Measurements from ENCODE around the gene PRRC2C. TPM values are rescaled to one million over a fixed set of nuclear protein-coding genes. Genes with fewer than 3 reads are reported as not detected.

The PRRC2C gene
- total RNA-seq, 1 donor from 2014 or later: 225 TPM

DNA sequence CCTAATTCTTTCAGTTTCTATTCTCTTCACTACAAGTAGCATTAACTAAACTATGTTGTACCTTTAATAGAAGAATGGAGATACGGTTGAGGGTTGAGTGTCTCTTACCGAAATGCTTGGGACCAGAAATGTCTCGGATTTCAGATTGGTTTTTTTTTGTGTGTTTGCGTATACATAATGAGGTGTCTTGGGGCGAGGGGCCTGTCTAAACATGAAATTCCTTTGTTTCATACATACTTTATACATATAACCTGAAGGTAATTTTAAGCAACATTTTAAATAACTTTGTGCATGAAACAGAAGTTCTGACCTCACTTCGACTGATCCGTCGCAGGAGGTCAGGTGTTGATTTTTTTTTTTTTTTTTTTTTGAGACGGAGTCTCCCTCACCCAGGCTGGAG, 100.4 kb downstream of the PRRC2C start:
- Mint-ChIP-seq H3K4me3 (no peak overlapping the region), H3K4me1 (no peaks in the 10 kb centered on the region), H3K27me3 (ENCODE audit: low read depth) (no peaks in the 10 kb centered on the region), H3K27ac (no peak overlapping the region), H3K9me3 (no peaks in the 10 kb centered on the region), H3K36me3 (peaks cover 43% of the 10 kb centered on the region)
- TF ChIP-seq, protein P1, sequence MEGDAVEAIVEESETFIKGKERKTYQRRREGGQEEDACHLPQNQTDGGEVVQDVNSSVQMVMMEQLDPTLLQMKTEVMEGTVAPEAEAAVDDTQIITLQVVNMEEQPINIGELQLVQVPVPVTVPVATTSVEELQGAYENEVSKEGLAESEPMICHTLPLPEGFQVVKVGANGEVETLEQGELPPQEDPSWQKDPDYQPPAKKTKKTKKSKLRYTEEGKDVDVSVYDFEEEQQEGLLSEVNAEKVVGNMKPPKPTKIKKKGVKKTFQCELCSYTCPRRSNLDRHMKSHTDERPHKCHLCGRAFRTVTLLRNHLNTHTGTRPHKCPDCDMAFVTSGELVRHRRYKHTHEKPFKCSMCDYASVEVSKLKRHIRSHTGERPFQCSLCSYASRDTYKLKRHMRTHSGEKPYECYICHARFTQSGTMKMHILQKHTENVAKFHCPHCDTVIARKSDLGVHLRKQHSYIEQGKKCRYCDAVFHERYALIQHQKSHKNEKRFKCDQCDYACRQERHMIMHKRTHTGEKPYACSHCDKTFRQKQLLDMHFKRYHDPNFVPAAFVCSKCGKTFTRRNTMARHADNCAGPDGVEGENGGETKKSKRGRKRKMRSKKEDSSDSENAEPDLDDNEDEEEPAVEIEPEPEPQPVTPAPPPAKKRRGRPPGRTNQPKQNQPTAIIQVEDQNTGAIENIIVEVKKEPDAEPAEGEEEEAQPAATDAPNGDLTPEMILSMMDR (IDR thresholded peaks at IDR 0.05; ENCODE audit: unreplicated experiment): no peak
- DNase-seq (ENCODE audit: low spot score in 2 of 2, unreplicated experiment in 2 of 2): no peak

DNA sequence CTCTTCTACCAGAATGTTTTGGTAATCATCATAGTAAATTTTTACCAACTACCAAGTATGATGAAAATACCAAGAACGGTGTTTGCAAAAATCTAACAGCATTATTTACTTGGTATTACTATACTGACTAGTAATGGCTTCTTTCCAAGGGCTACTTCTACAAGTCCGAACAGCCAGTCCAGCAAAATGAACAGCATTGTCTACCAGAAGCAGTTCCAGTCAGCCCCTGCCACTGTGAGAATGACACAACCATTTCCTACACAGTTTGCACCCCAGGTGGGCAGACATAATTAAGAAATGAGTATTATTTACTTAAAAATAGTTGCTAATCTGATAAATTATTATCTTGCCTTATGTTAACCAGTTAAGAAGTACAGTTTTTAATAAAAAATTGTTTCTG, 102.9 kb downstream of the PRRC2C start:
- no peak overlapping the region for H3K27ac Mint-ChIP-seq
- H3K4me3 Mint-ChIP-seq: no peak overlapping the region
- H3K27me3 Mint-ChIP-seq (ENCODE audit: low read depth): no peaks in the 10 kb centered on the region
- DNase-seq (ENCODE audit: low spot score in 2 of 2, unreplicated experiment in 2 of 2): no peak
- TF ChIP-seq, protein P1 (IDR thresholded peaks at IDR 0.05; ENCODE audit: unreplicated experiment): no peak
- H3K9me3 Mint-ChIP-seq: no peaks in the 10 kb centered on the region
- H3K36me3 Mint-ChIP-seq: peaks cover 59% of the 10 kb centered on the region
- no peaks in the 10 kb centered on the region for H3K4me1 Mint-ChIP-seq

DNA sequence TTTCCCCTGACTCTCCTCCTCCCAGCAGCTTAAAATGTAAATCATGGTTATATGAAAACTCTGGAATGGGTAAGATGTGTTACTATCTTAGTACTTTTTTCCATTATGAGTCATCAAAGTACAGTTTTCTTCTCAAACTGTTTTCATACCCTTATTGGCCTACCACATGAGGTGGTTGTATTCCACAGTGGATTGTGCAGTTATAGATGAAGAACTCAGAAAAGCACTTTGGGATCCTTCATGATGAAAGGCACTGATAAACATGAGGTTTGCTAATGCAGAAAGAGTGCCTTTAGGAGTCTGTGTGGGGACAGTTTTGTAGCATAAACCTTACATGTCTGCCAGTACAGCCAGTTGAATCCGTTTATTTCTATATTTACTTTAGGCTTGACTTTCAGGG, 104.7 kb downstream of the PRRC2C start:
- TF ChIP-seq, protein P1 (IDR thresholded peaks at IDR 0.05; ENCODE audit: unreplicated experiment): no peak
- no peaks in the 10 kb centered on the region for H3K27me3 Mint-ChIP-seq (ENCODE audit: low read depth)
- peaks cover 51% of the 10 kb centered on the region for H3K36me3 Mint-ChIP-seq
- no peaks in the 10 kb centered on the region for H3K9me3 Mint-ChIP-seq
- no peaks in the 10 kb centered on the region for H3K4me1 Mint-ChIP-seq
- no peak overlapping the region for H3K27ac Mint-ChIP-seq
- no peak for DNase-seq (ENCODE audit: low spot score in 2 of 2, unreplicated experiment in 2 of 2)
- H3K4me3 Mint-ChIP-seq: no peak overlapping the region

DNA sequence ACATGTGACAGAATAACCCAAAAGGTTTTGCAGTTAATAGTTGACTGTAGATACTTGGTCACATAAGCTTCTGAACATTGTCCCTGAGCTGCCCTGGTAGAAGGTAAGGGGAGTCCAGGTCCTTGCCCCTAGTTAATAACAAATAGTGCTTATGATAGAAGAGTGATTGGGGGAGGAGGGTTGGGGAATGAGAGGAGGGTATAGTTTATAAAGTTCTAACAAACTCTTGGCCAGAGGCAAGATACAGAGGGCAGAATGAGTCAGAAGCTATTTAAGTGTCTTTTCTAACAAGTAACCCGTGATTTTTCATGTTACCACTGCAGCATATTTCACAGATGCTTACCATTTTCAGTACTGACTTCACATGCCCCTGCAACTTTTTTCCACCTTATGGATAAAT, 110.0 kb downstream of the PRRC2C start:
- Mint-ChIP-seq H3K4me1 (no peaks in the 10 kb centered on the region), H3K27ac (no peak overlapping the region), H3K27me3 (ENCODE audit: low read depth) (no peaks in the 10 kb centered on the region), H3K36me3 (peaks cover 35% of the 10 kb centered on the region), H3K9me3 (peaks cover 18% of the 10 kb centered on the region), H3K4me3 (no peak overlapping the region)
- TF ChIP-seq, protein P1 (IDR thresholded peaks at IDR 0.05; ENCODE audit: unreplicated experiment): no peak
- no peak for DNase-seq (ENCODE audit: low spot score in 2 of 2, unreplicated experiment in 2 of 2)

DNA sequence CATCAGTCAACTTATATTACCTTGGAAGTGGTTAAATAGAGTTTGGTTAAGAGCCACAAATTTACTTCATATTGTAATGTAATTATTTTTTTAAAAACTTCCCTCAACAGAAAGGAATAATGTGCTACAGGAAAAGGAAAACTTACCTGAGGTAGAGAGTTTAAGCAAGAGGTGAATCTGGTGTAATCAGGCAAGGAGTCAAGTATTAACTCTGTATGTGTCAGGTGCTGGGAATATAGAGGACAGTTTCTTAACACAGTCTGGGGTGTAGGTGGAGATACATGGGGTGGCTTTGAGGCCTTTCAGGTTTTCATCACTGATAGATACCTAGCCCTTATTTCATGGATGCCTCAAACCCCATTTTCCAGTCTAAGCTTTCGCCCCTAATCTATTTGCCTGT, 110.8 kb downstream of the PRRC2C start:
- TF ChIP-seq, protein P1 (IDR thresholded peaks at IDR 0.05; ENCODE audit: unreplicated experiment): no peak
- no peaks in the 10 kb centered on the region for H3K27me3 Mint-ChIP-seq (ENCODE audit: low read depth)
- peaks cover 34% of the 10 kb centered on the region for H3K36me3 Mint-ChIP-seq
- no peaks in the 10 kb centered on the region for H3K4me1 Mint-ChIP-seq
- DNase-seq (ENCODE audit: low spot score in 2 of 2, unreplicated experiment in 2 of 2): no peak
- no peak overlapping the region for H3K27ac Mint-ChIP-seq
- H3K4me3 Mint-ChIP-seq: no peak overlapping the region
- H3K9me3 Mint-ChIP-seq: peaks cover 18% of the 10 kb centered on the region

DNA sequence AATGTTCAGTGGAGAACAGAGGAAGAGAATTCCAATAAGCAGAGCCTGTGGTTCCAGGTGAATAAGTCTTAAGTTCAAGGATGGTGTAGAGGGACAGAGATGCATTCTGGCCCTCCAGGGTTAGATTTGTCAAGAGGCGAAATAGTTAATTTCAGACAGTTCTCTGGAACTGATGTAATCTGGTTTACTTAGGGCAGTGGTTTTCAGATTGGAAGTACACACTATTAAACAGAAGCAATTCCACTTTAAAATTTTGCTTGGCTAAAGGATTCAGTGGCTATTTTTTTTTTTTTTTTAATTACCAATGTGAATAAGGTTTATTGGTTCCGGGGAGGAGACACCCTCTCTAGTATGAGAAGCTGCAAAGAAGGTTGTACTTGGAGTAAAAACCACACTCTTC, 111.4 kb downstream of the PRRC2C start:
- TF ChIP-seq, protein P1 (IDR thresholded peaks at IDR 0.05; ENCODE audit: unreplicated experiment): no peak
- Mint-ChIP-seq H3K27me3 (ENCODE audit: low read depth) (no peaks in the 10 kb centered on the region), H3K4me1 (no peaks in the 10 kb centered on the region), H3K36me3 (peaks cover 28% of the 10 kb centered on the region), H3K27ac (no peak overlapping the region), H3K4me3 (no peak overlapping the region), H3K9me3 (peaks cover 18% of the 10 kb centered on the region)
- DNase-seq (ENCODE audit: low spot score in 2 of 2, unreplicated experiment in 2 of 2): no peak
